Endothelial cell of umbilical vein (primary cell): Measurements from ENCODE around the gene NT5C1B. TPM values are rescaled to one million over a fixed set of nuclear protein-coding genes. Genes with fewer than 3 reads are reported as not detected.

Experiments used
- BruUV-seq: library from RNA; stranded (reverse); fragments of 400-500 nt; replicated peaks from 2 replicates; lab custom pipeline; 2021; lab: Mats Ljungman, UMichigan
- CTCF ChIA-PET: fragments of 300-600, 350-600 bp; sonication (Branson Sonifier 250); formaldehyde crosslinking; loops from one replicate; lab custom pipeline; 2021; ENCODE audit warnings: antibody characterized with exemption, inconsistent platforms; lab: Charles Lee
- POLR2A ChIA-PET: fragments of 300-600, 350-600 bp; sonication (Branson Sonifier 250); formaldehyde crosslinking; loops from one replicate; lab custom pipeline; 2021; ENCODE audit warnings: antibody characterized with exemption, inconsistent platforms; lab: Charles Lee
- DNase-seq: peaks from one replicate; pipeline ENCODE4 v3.0.0-alpha.2; 2011; ENCODE audit warnings: low read depth, low spot score
- FAIRE-seq: peaks from 2 replicates; lab custom pipeline; 2011; peaks lifted over from hg19 to GRCh38; lab: Jason Lieb, UNC
- H2AFZ ChIP-seq: 2 replicates; pipeline ENCODE4 v1.6.0; 2012; ENCODE audit warnings: low read depth, low read length, control low read depth, inconsistent platforms
- H3K27ac ChIP-seq: 2 replicates; pipeline ENCODE4 v1.5.1; 2011; ENCODE audit warnings: low read depth, mild to moderate bottlenecking, control low read depth, low read length, moderate library complexity; ENCODE audit not compliant: insufficient read depth
- H3K27me3 ChIP-seq, 2 experiments: 2 replicates each; pipeline versions ENCODE4 v1.6.0 to v1.6.1; 2011; ENCODE audit warnings: low read length in 2 of 2, mixed read lengths in 1 of 2; ENCODE audit not compliant: control insufficient read depth in 2 of 2, insufficient read depth in 2 of 2
- H3K36me3 ChIP-seq, 2 experiments: 2 replicates in 1 of 2; 3 replicates in 1 of 2; pipeline ENCODE4 v1.5.1; 2011; ENCODE audit warnings: low read length in 2 of 2, mild to moderate bottlenecking in 1 of 2, moderate library complexity in 1 of 2; ENCODE audit not compliant: control insufficient read depth in 2 of 2, insufficient read depth in 2 of 2; ENCODE audit errors: extremely low read depth in 1 of 2
- H3K4me1 ChIP-seq: 3 replicates; pipeline ENCODE4 v1.5.1; 2011; ENCODE audit warnings: mild to moderate bottlenecking, low read length; ENCODE audit not compliant: control insufficient read depth, insufficient read depth; ENCODE audit errors: extremely low read depth
- H3K4me2 ChIP-seq: 2 replicates; pipeline ENCODE4 v1.6.1; 2011; ENCODE audit warnings: low read length, control low read depth, mixed read lengths; ENCODE audit not compliant: insufficient read depth
- H3K4me3 ChIP-seq, 3 experiments: fragments of 200-600 bp in 1 of 3; sonication (generic), shearing (Covaris generic) in 1 of 3; replicated peaks in 1 of 3; 2 replicates each; pipeline ENCODE4 v1.5.1; 2011 to 2016; ENCODE audit warnings: control low read depth in 3 of 3, low read length in 3 of 3, mild to moderate bottlenecking in 2 of 3, inconsistent platforms in 1 of 3, low read depth in 1 of 3, moderate library complexity in 1 of 3; ENCODE audit not compliant: insufficient read depth in 1 of 3
- H3K79me2 ChIP-seq: 2 replicates; pipeline ENCODE4 v1.6.0; 2012; ENCODE audit warnings: low read length, inconsistent platforms; ENCODE audit not compliant: control insufficient read depth, insufficient read depth
- H3K9ac ChIP-seq: replicated peaks from 2 replicates; pipeline ENCODE3; 2011; ENCODE audit warnings: low read length, control low read depth; ENCODE audit not compliant: insufficient read depth; ENCODE audit errors: extremely low read depth
- H3K9me1 ChIP-seq: replicated peaks from 3 replicates; pipeline ENCODE4 v1.6.0; 2011; ENCODE audit warnings: mild to moderate bottlenecking, low read length; ENCODE audit not compliant: control insufficient read depth, insufficient read depth; ENCODE audit errors: extremely low read depth
- H3K9me3 ChIP-seq: replicated peaks from 2 replicates; pipeline ENCODE4 v1.5.1; 2012; ENCODE audit warnings: low read length, inconsistent platforms; ENCODE audit not compliant: control insufficient read depth, insufficient read depth
- H4K20me1 ChIP-seq: replicated peaks from 2 replicates; pipeline ENCODE3; 2011; ENCODE audit warnings: mild to moderate bottlenecking, low read length; ENCODE audit not compliant: control insufficient read depth, insufficient read depth; ENCODE audit errors: extremely low read depth
- EZH2 ChIP-seq: IDR thresholded peaks from 2 replicates; pipeline ENCODE4 v1.6.1; 2012; ENCODE audit warnings: borderline replicate concordance, low read depth, mild to moderate bottlenecking, moderate library complexity, low read length, inconsistent platforms; ENCODE audit not compliant: severe bottlenecking
- FOS ChIP-seq: IDR thresholded peaks from 2 replicates; pipeline ENCODE4 v1.6.1; 2011; ENCODE audit warnings: mild to moderate bottlenecking, low read length, moderate library complexity, borderline replicate concordance; ENCODE audit not compliant: insufficient read depth
- GATA2 ChIP-seq: IDR thresholded peaks from 2 replicates; pipeline ENCODE4 v1.7.0; 2011; ENCODE audit warnings: low read depth, mild to moderate bottlenecking, moderate library complexity, mixed read lengths, low read length; ENCODE audit not compliant: insufficient read length, insufficient read depth
- dilution Hi-C: fragments of 300-500 bp; cut with MboI; formaldehyde crosslinking; loops from one replicate; pipeline ENCODE4 v1.15.0; 2019; ENCODE audit warnings: low sequenced_read_pairs; ENCODE audit not compliant: extremely low pct_ligation_motif_present
- intact Hi-C: fragments of 100-400 bp; cut with micrococcal nuclease; formaldehyde crosslinking; loops from one replicate; pipeline ENCODE4 v1.10.0; 2022
- polyA plus RNA-seq, 4 experiments: library from polyadenylated mRNA; depleted of rRNA in 3 of 4; stranded (reverse) in 3 of 4; unstranded in 1 of 4; fragments of >200 nt; gene quantifications; 2 replicates each; pipeline versions ENCODE4 v1.2.1 to v1.2.3, GENCODE V29; 2011 to 2012; ENCODE audit warnings: missing spikeins in 1 of 4
- total RNA-seq: library from RNA; stranded (reverse); gene quantifications from 2 replicates; pipeline ENCODE4 v1.2.3, GENCODE V29; 2021
- TF ChIP-seq, protein P1 (sequence below), 2 donors: IDR thresholded peaks; 1 replicate in 1 of 2; 2 replicates in 1 of 2; pipeline ENCODE4 v1.5.1; 2011; ENCODE audit warnings: low read length in 2 of 2, mild to moderate bottlenecking in 2 of 2, moderate library complexity in 2 of 2, control low read depth in 1 of 2, inconsistent platforms in 1 of 2, low read depth in 1 of 2; ENCODE audit not compliant: insufficient read depth in 1 of 2; ENCODE audit errors: extremely low read depth in 1 of 2

Gene NT5C1B
- total and polyA plus RNA-seq, 2 donors (not counting 3 experiments of a cell fraction or from before 2014, with no cell fraction given), result not detected

GRCh38 chr2:18525236-18525635, 64.1 kb downstream of the NT5C1B start:
- BruUV-seq, result no TSS peak
- Histone ChIP-seq H3K9me1 (no peaks in the 10 kb centered on the region), H4K20me1 (no peaks in the 10 kb centered on the region), H3K79me2 (no peaks in the 10 kb centered on the region), H3K9ac (no peak overlapping the region), H3K27me3 (no peaks in the 10 kb centered on the region), H3K4me2 (no peak overlapping the region), H2AFZ (no peak overlapping the region), H3K36me3 (no peaks in the 10 kb centered on the region), H3K27ac (no peak overlapping the region), H3K4me3 (no peak overlapping the region), H3K4me1 (no peaks in the 10 kb centered on the region), H3K9me3 (no peaks in the 10 kb centered on the region)
- POLR2A ChIA-PET, result no interaction called here
- TF ChIP-seq, protein P1, sequence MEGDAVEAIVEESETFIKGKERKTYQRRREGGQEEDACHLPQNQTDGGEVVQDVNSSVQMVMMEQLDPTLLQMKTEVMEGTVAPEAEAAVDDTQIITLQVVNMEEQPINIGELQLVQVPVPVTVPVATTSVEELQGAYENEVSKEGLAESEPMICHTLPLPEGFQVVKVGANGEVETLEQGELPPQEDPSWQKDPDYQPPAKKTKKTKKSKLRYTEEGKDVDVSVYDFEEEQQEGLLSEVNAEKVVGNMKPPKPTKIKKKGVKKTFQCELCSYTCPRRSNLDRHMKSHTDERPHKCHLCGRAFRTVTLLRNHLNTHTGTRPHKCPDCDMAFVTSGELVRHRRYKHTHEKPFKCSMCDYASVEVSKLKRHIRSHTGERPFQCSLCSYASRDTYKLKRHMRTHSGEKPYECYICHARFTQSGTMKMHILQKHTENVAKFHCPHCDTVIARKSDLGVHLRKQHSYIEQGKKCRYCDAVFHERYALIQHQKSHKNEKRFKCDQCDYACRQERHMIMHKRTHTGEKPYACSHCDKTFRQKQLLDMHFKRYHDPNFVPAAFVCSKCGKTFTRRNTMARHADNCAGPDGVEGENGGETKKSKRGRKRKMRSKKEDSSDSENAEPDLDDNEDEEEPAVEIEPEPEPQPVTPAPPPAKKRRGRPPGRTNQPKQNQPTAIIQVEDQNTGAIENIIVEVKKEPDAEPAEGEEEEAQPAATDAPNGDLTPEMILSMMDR (IDR thresholded peaks at IDR 0.05; ENCODE audit: extremely low read depth in 1 of 2, insufficient read depth in 1 of 2, low read depth in 1 of 2, low read length in 2 of 2), result no peak
- no peak for TF ChIP-seq EZH2
- no peak for TF ChIP-seq GATA2
- no peak for TF ChIP-seq FOS
- DNase-seq (no peak), FAIRE-seq (no peak)
- intact Hi-C loops, result loop anchor here (10.0 kb wide), 1 partner anchor 350 kb away; no protein-coding TSS in a partner anchor
- dilution Hi-C loops, result no loop called here
- CTCF ChIA-PET, result interaction anchor here (1.6 kb wide), 1 partner anchor 1337 kb away, joined by 3 read pairs; no protein-coding TSS in a partner anchor
